OCI-LY3 (cell line): ENCODE data around the gene TPRX2.

Experiments
- CTCF ChIP-seq: fragments of 200-600, 300-600 bp; sonication (generic); IDR thresholded peaks from 2 replicates; pipeline ENCODE4 v1.5.1; 2014; ENCODE audit warnings: antibody characterized with exemption, low read length, low read depth
- EZH2phosphoT487 ChIP-seq: fragments of 200-600 bp; shearing (Covaris generic); IDR thresholded peaks from 2 replicates; pipeline ENCODE4 v1.6.1; 2018; ENCODE audit warnings: antibody characterized with exemption, mixed run types, low read depth

GRCh38 chr19:47820410-47820809, 38.6 kb upstream of the TPRX2 start:
- TF ChIP-seq CTCF (no peak), EZH2phosphoT487 (no peak)
